Stimulated activated CD4-positive, alpha-beta T cell treated with anti-CD3 and anti-CD28 coated beads, Interleukin-15, amount 100 ng/mL, for 1 hour (primary cell): ENCODE measurements around the gene TNFRSF14.
"Not testable (repeated sequence)": the region's sequence is repeated elsewhere in the genome, so short reads cannot be mapped to it uniquely, and the experiment has no call there.

ENCODE experiments used
- DNase-seq, 2 donors: peaks; one replicate each; pipeline ENCODE4 v3.0.0-alpha.2; 2020; ENCODE audit warnings: low read depth in 1 of 2, low spot score in 1 of 2

The TNFRSF14 gene

DNA sequence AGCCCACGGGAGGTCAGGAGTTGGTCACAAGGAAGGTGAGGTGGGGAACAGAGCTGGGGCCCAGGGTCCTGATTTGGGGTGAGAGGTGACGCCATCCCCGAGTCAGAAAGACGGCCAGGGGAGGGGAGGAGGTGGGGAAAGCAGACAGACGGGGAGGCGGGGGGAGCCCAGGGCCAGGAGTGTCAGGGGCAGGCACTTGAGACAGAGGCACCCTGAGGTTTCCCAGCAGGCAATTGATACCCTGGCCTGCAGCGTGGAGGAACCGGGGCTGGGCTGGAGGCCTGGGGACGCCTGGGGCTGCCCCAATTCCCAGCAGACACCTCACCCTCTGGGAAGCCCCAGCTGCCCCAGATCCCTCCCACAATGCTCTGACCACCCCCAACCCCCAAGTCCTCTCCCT lies 3.1 kb upstream of the TNFRSF14 start:
- DNase-seq: not testable (repeated sequence)

GRCh38 chr1:2553871-2554620 lies 2.1 kb upstream of the TNFRSF14 start:
- no peak for DNase-seq

DNA sequence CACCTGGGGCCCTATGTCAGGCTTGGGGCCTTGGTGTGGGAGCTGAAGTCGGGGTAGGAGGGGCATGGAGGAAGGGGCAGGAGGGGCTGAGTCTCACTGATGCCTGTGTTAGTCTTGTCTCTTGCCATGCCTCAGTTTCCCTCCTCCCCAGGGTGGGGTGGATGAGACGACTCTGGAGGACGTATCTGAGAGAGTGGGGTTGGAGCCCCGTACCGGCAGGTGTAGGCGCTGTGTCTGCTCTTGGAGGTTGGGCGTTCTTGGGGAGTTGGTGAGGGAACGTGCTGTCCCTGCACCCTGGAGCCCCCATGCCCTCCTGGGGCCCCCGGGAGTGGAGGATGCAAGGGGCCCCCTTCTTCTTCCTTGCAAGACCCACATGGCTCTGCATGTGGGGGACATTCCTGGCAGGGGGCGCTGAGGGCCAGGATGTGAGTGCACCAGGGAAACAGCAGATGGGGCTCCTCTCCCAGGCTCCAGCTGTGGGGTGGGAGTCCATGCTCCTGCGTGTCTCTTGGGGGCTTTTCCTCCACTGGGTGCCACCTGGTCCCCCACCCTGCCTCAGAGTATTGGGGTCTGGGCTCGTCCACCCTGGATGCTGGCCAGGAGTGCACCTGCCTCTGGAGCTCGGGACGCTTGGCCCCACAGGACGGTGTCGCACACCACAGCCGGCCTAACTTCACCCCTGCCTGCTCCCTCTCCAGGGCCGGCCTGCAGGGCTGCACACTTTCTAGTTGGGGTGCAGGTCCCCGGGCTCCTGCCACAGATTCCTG lies 1.4 kb upstream of the TNFRSF14 start:
- peak in 1 of 2 donors; percentile 42 for DNase-seq

- DNase-seq: peak; percentile 39 to 45
These were observed 416 bp upstream of the TNFRSF14 start for GRCh38 chr1:2555634-2556276.

DNA sequence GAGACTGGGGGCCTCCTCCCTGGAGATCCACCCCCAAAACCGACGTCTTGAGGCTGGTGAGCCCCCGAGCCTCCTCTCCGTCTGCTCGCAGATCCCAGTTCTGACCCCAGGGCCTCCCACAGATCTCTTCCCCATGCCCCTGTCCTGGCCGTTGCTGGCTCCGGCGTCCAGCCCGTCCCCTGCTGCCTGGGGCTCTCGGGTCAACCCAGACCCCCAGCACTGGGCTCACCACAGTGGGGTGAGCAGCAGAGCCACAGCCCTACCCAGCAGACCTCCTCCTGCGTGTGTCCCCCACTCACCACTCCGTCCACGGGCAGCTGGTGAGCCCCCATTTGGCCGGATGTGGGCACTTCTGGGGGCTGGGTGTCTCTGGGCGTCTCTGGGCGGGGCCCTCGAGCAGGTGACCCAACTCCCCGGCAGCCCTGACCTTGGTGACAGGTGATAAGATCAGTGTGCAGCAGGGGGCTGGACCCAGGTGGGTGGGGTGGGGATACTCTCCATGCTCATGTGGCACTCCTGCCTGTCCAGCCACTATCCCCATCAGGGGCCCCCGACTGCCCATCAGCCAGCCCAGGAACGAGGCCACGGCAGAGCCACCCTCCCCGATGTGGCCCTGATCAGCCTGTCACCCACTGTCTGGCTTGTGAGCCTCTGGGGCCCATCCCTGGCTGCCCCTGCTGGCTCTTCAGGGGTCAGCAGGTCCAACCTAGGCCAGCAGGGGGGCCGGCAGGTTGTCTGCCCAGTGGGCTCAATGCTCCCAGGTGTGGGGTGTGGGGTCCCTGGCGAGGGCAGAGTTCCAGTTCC lies 709 bp downstream of the TNFRSF14 start:
- DNase-seq: no peak

GRCh38 chr1:2557482-2558400 lies 1.6 kb downstream of the TNFRSF14 start:
- no peak for DNase-seq

DNA sequence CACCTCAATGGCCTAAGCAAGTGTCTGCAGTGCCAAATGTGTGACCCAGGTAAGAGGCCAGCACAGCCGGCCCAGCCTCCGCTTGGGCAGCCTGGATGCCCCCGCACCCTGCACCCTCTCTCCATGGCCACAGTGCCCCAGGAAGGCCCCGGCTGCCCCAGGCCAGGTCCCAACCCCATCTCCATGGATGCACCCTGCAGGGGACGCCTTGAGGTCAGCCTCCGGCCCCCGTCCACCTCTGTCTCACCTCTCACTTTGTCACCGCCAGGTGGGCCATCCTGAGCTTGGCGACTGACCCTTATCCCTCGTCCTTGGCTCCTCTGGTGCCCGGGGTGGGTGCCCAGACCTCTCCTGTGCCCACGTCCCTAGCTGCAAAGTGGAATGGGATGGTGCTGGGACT lies 2.2 kb downstream of the TNFRSF14 start:
- no peak for DNase-seq

DNA sequence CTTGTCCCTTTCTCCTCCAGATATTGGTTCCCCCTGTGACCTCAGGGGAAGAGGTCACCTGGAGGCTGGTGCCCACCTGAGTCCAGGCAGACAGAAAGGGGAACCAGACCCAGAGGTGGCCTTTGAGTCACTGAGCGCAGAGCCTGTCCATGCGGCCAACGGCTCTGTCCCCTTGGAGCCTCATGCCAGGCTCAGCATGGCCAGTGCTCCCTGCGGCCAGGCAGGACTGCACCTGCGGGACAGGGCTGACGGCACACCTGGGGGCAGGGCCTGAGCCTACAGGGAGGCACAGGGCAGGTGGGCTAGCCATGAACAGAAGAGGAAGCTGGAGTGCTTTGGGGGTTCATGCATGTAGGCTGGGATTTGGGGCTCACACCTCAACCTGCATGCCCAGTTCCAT lies 2.7 kb downstream of the TNFRSF14 start:
- no peak for DNase-seq

GRCh38 chr1:2559509-2560298 lies 3.5 kb downstream of the TNFRSF14 start:
- no peak for DNase-seq

DNA sequence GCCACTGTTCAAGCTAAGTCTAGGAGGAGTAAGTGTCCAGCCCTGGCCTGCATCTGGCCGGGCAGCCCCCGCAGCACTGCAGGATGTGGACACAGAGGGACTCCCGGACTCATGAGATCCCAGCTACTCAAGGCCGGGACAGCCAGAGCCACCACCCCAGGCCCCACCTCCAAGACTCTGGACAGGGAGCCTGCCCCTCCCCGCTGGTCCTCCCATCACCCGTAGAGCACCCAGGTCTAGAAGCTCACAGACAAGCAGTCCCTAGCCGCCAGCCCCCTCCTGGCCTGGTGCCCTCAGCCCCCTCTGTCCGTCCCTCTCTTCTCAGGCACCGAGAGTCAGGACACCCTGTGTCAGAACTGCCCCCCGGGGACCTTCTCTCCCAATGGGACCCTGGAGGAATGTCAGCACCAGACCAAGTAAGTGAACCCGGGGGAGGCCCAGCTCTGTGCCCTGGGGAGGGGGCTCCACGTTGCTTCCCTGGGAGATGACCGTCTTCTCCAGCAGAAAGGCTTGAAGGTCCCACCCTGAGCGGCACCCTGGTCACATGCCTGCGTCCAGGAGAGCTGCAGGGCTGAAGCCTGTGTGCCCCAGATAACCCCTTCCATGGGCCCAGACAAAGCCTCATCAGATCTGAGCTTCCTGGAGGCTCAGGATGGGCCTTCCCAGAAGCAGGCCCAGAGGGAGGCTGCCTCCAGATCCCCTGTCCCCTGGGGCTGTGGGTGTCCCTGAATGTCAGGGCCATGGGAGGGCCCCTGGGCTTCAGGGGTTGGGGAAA lies 4.3 kb downstream of the TNFRSF14 start:
- DNase-seq: no peak

GRCh38 chr1:2561446-2561845 lies 5.3 kb downstream of the TNFRSF14 start:
- DNase-seq: no peak

- DNase-seq: no peak
These were observed 6.0 kb downstream of the TNFRSF14 start for GRCh38 chr1:2561898-2562895.

DNA sequence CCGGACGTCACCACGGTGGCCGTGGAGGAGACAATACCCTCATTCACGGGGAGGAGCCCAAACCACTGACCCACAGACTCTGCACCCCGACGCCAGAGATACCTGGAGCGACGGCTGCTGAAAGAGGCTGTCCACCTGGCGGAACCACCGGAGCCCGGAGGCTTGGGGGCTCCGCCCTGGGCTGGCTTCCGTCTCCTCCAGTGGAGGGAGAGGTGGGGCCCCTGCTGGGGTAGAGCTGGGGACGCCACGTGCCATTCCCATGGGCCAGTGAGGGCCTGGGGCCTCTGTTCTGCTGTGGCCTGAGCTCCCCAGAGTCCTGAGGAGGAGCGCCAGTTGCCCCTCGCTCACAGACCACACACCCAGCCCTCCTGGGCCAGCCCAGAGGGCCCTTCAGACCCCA lies 7.0 kb downstream of the TNFRSF14 start:
- no peak for DNase-seq

- no peak for DNase-seq
These were observed 8.0 kb downstream of the TNFRSF14 start for GRCh38 chr1:2564006-2564814.

DNA sequence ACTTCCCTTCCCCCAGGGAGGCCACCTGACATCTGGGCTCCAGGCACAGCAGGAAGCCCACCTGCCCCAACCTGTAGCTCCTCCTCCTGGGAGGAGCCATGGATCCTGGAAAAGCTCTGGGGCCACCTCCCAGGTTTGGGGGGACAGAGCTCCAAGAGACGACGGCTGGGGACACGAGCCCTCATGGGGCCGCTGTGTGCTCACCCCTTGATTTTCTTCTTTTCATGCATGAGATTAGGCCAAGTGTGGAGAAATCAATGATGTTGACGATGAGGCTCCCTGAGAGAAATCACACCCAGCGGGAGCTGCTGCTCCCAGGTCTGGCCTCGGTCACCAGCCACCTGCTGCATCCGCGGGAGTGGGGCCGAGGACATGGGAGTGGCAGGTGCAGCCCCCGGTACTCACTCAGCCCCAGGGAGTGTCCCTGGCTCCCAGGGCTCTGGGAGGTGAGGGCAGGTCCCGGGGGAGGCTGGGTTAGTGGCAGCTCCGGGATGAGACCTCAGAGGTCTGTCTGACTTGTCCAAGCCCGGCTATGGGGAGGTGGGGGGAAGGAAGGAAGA lies 8.7 kb downstream of the TNFRSF14 start:
- no peak for DNase-seq
